ENCODE data around the gene KLRG1. TPM values are rescaled to one million over a fixed set of nuclear protein-coding genes. Genes with fewer than 3 reads are reported as not detected.

The KLRG1 gene
- polyA plus RNA-seq, 1 donor from 2014 or later: 4.7 TPM

DNA sequence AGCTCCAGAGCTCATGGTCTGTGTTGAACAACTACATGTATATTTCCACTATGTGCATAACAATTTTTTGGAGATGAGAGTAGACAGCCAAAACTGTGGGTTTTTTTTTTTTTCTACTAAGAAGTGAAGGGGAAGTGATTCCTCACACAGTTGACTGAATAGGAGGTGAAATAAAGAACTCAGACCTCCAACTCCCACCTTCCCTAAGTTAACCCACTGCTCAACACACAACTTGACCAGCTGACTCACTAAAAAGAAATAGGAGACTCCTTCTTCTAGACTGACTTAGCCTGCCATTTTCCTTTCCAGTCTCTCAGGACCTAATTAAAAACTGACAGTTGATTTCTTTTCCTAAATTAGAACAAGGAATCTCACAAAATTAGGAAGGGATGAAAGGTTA, 41.6 kb upstream of the KLRG1 start:
- Histone ChIP-seq H3F3A (ENCODE audit: insufficient read depth, low read length, poor library complexity, severe bottlenecking) (no peaks in the 10 kb centered on the region), H3K79me2 (replicated peaks; ENCODE audit: insufficient read depth, low read length) (peaks cover 40% of the 10 kb centered on the region), H3K9ac (ENCODE audit: low read length) (no peak overlapping the region)

DNA sequence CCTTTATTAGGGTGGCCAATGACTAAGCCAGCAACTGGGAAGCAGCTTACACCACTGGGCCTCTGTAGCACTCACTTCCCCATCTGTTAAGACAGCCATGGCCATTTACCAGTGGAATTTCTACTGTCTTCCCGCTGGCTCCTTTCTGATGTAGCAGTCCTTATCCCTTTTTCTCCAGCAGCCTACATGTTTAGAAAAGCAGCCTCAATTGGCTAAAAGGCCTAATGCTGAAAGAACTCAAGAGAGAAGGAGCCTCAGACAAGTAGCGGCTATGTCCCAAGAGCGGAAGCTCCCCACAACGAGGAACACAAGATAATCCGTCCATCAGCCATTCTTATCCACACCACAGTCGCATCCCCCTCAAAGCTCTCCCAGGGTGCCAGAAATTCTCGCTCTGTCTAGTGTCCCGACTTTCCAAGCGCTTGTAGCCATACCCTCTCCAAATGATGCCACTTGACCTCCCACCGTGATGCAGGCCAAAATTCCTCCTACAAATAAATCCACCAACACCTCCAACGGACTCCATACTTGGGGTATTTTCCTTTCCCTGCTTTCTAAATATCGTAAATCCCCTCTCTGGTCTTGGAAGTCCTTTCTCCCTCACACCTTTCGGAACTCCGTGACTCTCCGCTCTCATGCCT, 40.5 kb upstream of the KLRG1 start:
- H3K27ac ChIP-seq (ENCODE audit: low read length): peak overlapping the region; percentile 90
- H2AFZ ChIP-seq (ENCODE audit: low read depth, low read length): peak overlapping the region; percentile 56
- TF ChIP-seq EZH2 (IDR thresholded peaks at IDR 0.05; ENCODE audit: borderline replicate concordance, insufficient read depth, low read length, poor library complexity, severe bottlenecking) (no peak), TAF1 (IDR thresholded peaks at IDR 0.05; ENCODE audit: low read depth) (no peak), SMC3 (conservative IDR thresholded peaks at IDR 0.05; ENCODE audit: poor library complexity) (no peak), REST (IDR thresholded peaks at IDR 0.05; ENCODE audit: borderline replicate concordance) (no peak), POLR2AphosphoS5 (IDR thresholded peaks at IDR 0.05) (no peak), RAD21 (conservative IDR thresholded peaks at IDR 0.05) (no peak), EP300 (conservative IDR thresholded peaks at IDR 0.05; ENCODE audit: poor library complexity, severe bottlenecking) (no peak)

More for the DNA sequence above, 41.6 kb upstream of the KLRG1 start:
- no peak overlapping the region for H2AFZ ChIP-seq (ENCODE audit: low read depth, low read length)
- no peaks in the 10 kb centered on the region for H3K27me3 ChIP-seq (ENCODE audit: insufficient read depth, low read depth, low read length)
- H3K4me3 ChIP-seq (ENCODE audit: low read length): peak overlapping the region; percentile 79
- TF ChIP-seq TAF1 (IDR thresholded peaks at IDR 0.05; ENCODE audit: low read depth): no peak
- TF ChIP-seq MXI1 (conservative IDR thresholded peaks at IDR 0.05; ENCODE audit: poor library complexity, severe bottlenecking): no peak
- TF ChIP-seq EZH2 (IDR thresholded peaks at IDR 0.05; ENCODE audit: borderline replicate concordance, insufficient read depth, low read length, poor library complexity, severe bottlenecking): no peak
- no peak for TF ChIP-seq RAD21 (conservative IDR thresholded peaks at IDR 0.05)
- TF ChIP-seq REST (IDR thresholded peaks at IDR 0.05; ENCODE audit: borderline replicate concordance): no peak
- TF ChIP-seq POLR2AphosphoS5 (IDR thresholded peaks at IDR 0.05): no peak
- no peak for TF ChIP-seq SMC3 (conservative IDR thresholded peaks at IDR 0.05; ENCODE audit: poor library complexity)
- TF ChIP-seq, protein P1, sequence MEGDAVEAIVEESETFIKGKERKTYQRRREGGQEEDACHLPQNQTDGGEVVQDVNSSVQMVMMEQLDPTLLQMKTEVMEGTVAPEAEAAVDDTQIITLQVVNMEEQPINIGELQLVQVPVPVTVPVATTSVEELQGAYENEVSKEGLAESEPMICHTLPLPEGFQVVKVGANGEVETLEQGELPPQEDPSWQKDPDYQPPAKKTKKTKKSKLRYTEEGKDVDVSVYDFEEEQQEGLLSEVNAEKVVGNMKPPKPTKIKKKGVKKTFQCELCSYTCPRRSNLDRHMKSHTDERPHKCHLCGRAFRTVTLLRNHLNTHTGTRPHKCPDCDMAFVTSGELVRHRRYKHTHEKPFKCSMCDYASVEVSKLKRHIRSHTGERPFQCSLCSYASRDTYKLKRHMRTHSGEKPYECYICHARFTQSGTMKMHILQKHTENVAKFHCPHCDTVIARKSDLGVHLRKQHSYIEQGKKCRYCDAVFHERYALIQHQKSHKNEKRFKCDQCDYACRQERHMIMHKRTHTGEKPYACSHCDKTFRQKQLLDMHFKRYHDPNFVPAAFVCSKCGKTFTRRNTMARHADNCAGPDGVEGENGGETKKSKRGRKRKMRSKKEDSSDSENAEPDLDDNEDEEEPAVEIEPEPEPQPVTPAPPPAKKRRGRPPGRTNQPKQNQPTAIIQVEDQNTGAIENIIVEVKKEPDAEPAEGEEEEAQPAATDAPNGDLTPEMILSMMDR (IDR thresholded peaks at IDR 0.05; ENCODE audit: poor library complexity, severe bottlenecking): no peak
- TF ChIP-seq EP300 (conservative IDR thresholded peaks at IDR 0.05; ENCODE audit: poor library complexity, severe bottlenecking): no peak
- no peaks in the 10 kb centered on the region for H4K20me1 ChIP-seq (ENCODE audit: insufficient read depth)
- peak overlapping the region; percentile 94 for H3K4me2 ChIP-seq (ENCODE audit: low read length)
- no peak overlapping the region for H3K27ac ChIP-seq (ENCODE audit: low read length)
- no peaks in the 10 kb centered on the region for H3K9me2 ChIP-seq (ENCODE audit: insufficient read depth, low read length)
- H3K9me3 ChIP-seq (ENCODE audit: low read length): no peaks in the 10 kb centered on the region
- no peaks in the 10 kb centered on the region for H3K36me3 ChIP-seq (ENCODE audit: insufficient read depth, low read length)

More for the DNA sequence above, 40.5 kb upstream of the KLRG1 start:
- H3K9me2 ChIP-seq (ENCODE audit: insufficient read depth, low read length): no peaks in the 10 kb centered on the region
- peak overlapping the region; percentile 94 for H3K4me2 ChIP-seq (ENCODE audit: low read length)
- H3K9me3 ChIP-seq (ENCODE audit: low read length): no peaks in the 10 kb centered on the region
- peaks cover 40% of the 10 kb centered on the region for H3K79me2 ChIP-seq (replicated peaks; ENCODE audit: insufficient read depth, low read length)
- H4K20me1 ChIP-seq (ENCODE audit: insufficient read depth): no peaks in the 10 kb centered on the region
- no peaks in the 10 kb centered on the region for H3F3A ChIP-seq (ENCODE audit: insufficient read depth, low read length, poor library complexity, severe bottlenecking)
- H3K9ac ChIP-seq (ENCODE audit: low read length): peak overlapping the region; percentile 82
- H3K4me3 ChIP-seq (ENCODE audit: low read length): peak overlapping the region; percentile 79
- H3K36me3 ChIP-seq (ENCODE audit: insufficient read depth, low read length): no peaks in the 10 kb centered on the region
- no peaks in the 10 kb centered on the region for H3K27me3 ChIP-seq (ENCODE audit: insufficient read depth, low read depth, low read length)

Data from neural cell (in vitro differentiated cells).